SK-N-MC (cell line): ENCODE results near the gene STATH.

Experiments
- EZH2 ChIP-seq: fragments of 200-600 bp; sonication (generic); IDR thresholded peaks from one replicate; pipeline ENCODE4 v1.6.1; 2017; ENCODE audit warnings: antibody characterized with exemption
- FOXP2 ChIP-seq: optimal IDR thresholded peaks from 2 replicates; pipeline ENCODE3; 2011; ENCODE audit warnings: mild to moderate bottlenecking, moderate library complexity; ENCODE audit not compliant: insufficient read depth; ENCODE audit errors: extremely low read length, control extremely low read depth
- POLR2AphosphoS5 ChIP-seq: IDR thresholded peaks from 2 replicates; pipeline ENCODE4 v1.6.1; 2012; ENCODE audit warnings: mild to moderate bottlenecking, low read depth, low read length, borderline replicate concordance

DNA sequence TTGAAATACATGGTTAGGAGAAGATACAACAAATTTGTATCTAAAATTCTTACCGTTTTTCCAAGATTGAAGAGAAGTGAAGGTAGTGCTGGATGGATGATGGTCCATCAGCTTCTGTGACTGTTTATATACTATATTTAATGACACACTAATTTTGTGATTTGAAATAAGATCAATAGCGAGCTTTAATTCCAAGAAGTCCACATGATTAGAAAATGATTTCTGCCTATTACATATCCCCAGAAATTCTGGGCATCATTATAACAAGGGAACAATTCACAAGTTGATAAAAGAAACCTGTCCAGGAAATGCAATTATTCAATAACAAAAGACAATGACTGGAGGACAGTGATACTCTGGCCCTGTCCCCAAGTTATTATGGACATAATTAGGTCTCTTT, 30.1 kb upstream of the STATH start, which contains the start of gene CSN2:
- TF ChIP-seq EZH2 (no peak), POLR2AphosphoS5 (no peak), FOXP2 (no peak)
